ENCODE data around the gene COMT. TPM values are rescaled to one million over a fixed set of nuclear protein-coding genes. Genes with fewer than 3 reads are reported as not detected.

The COMT gene
- polyA plus RNA-seq, 2 donors: 178 to 218 TPM

DNA sequence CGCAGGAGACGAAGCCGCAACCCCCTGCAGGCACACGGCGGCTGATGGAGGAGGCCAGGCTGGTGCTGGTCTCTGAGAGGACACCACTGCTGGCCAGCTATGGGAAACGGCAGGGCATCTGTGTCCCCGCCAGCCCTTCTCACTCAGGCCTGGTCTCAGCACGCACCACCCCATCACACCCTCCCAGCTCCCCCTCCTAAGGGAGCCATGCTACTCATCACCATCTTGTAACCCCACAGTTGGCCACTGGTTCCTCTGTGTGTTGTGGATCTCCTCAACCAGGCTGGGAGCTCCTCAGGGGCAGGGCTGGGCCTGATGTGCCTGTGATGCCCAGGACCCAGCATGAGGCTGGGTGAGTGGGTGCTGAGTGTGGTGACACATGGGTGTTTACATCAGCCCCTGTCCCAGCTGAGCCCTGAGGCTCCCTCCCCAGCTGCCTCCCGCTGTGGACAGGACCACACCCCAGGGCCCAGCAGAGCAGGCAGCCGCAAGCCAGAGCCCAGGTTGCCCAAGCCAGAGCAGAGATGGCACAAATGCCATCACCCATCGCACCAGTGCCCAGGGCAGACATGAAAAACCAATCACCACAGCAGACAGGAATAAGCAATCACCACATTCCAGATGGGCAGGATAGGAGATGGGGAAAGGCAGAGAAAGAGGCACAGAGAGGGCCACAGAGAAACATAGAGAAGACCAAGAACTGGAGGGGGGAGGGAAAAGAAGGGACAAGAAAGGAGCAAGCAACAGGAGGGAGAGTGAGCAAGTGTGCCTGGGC lies 66.8 kb downstream of the COMT start:
- Histone ChIP-seq H3K4me1 (ENCODE audit: control insufficient read depth in 2 of 2, insufficient read depth in 2 of 2, low read length in 1 of 2) (peaks cover 0 to 8% of the 10 kb centered on the region in 2 donors), H3K27ac (ENCODE audit: low read depth in 2 of 2, low read length in 1 of 2) (no peak overlapping the region), H3K4me3 (ENCODE audit: low read depth in 1 of 2, low read length in 2 of 2) (no peak overlapping the region), H3K36me3 (ENCODE audit: control insufficient read depth in 2 of 2, insufficient read depth in 2 of 2, low read length in 1 of 2) (no peaks in the 10 kb centered on the region), H3K9me3 (ENCODE audit: control insufficient read depth in 2 of 2, insufficient read depth in 1 of 2, low read depth in 1 of 2, low read length in 1 of 2) (no peaks in the 10 kb centered on the region), H3K27me3 (ENCODE audit: control insufficient read depth in 1 of 2, insufficient read depth in 2 of 2, low read length in 2 of 2) (no peaks in the 10 kb centered on the region)
- 88 to 93% methylated on average over 11 of the region's 11 CpGs for WGBS, 2 donors

DNA sequence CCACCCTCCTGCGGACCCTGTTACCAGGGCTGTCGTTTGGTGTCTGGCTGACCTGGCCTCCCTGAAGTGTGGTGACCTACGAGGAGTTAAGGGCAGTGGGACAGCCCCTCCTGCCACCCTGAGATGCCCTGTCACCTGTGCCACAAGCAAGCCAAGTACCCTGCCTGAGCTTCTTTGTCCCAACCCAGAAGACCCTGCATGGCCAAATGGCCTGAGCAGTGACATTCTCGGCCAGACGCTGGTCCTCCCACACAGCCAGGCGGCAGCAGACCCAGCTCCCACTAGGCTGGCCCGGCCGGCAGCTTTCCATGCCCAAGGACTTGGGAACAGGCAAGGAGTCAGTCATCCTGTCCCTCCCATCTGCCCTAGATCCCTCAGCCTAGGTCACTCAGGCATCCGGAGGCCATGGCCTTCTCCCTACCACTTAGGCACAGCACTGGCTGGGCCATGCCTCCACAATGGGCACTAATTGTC lies 67.5 kb downstream of the COMT start:
- WGBS, 2 donors: 90 to 95% methylated on average over 9 of the region's 9 CpGs
- Histone ChIP-seq H3K9me3 (ENCODE audit: control insufficient read depth in 2 of 2, insufficient read depth in 1 of 2, low read depth in 1 of 2, low read length in 1 of 2) (no peaks in the 10 kb centered on the region), H3K27me3 (ENCODE audit: control insufficient read depth in 1 of 2, insufficient read depth in 2 of 2, low read length in 2 of 2) (no peaks in the 10 kb centered on the region)

DNA sequence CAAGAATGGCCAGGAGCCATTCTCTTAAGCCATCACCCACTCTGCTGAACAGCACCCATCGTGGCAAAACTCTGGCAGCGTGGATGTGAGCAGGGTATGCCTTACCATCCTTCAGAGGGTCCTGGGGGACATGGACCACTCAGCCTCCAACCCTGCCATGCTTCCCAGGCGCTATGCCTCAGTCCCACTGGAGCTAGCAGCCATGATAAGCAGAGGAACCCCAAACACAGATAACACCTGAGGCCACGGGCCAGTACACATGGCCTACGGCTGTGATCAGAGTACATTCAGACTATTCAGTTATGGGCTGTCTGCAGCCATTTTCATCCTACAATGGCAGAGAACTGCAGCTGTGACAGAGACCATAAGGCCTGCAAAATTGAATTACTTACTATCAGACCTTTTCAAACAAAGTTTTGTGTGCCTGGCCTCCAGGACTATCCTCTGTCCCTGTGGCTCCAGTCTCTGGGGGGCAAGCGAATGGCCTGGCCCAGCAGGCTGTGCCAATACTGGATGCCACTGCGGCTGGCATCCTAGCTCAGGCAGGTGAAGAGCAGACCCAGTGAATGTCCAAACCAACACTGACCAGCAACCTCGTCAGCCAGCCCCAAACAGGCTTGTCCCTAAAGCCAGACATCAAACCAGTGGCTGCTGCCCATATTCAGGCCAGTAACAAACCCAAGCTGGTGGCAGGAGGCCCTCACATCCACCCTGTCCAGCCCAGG lies 68.2 kb downstream of the COMT start:
- Histone ChIP-seq H3K27ac (ENCODE audit: low read depth in 2 of 2, low read length in 1 of 2) (no peak overlapping the region), H3K4me1 (ENCODE audit: control insufficient read depth in 2 of 2, insufficient read depth in 2 of 2, low read length in 1 of 2) (peaks cover 0 to 8% of the 10 kb centered on the region in 2 donors), H3K9me3 (ENCODE audit: control insufficient read depth in 2 of 2, insufficient read depth in 1 of 2, low read depth in 1 of 2, low read length in 1 of 2) (no peaks in the 10 kb centered on the region), H3K27me3 (ENCODE audit: control insufficient read depth in 1 of 2, insufficient read depth in 2 of 2, low read length in 2 of 2) (no peaks in the 10 kb centered on the region), H3K36me3 (ENCODE audit: control insufficient read depth in 2 of 2, insufficient read depth in 2 of 2, low read length in 1 of 2) (no peaks in the 10 kb centered on the region), H3K4me3 (ENCODE audit: low read depth in 1 of 2, low read length in 2 of 2) (no peak overlapping the region)
- 93 to 95% methylated on average over 8 of the region's 8 CpGs for WGBS, 2 donors

More for the DNA sequence above, 67.5 kb downstream of the COMT start:
- Histone ChIP-seq H3K4me1 (ENCODE audit: control insufficient read depth in 2 of 2, insufficient read depth in 2 of 2, low read length in 1 of 2) (peaks cover 0 to 8% of the 10 kb centered on the region in 2 donors), H3K4me3 (ENCODE audit: low read depth in 1 of 2, low read length in 2 of 2) (no peak overlapping the region), H3K27ac (ENCODE audit: low read depth in 2 of 2, low read length in 1 of 2) (no peak overlapping the region), H3K36me3 (ENCODE audit: control insufficient read depth in 2 of 2, insufficient read depth in 2 of 2, low read length in 1 of 2) (no peaks in the 10 kb centered on the region)

DNA sequence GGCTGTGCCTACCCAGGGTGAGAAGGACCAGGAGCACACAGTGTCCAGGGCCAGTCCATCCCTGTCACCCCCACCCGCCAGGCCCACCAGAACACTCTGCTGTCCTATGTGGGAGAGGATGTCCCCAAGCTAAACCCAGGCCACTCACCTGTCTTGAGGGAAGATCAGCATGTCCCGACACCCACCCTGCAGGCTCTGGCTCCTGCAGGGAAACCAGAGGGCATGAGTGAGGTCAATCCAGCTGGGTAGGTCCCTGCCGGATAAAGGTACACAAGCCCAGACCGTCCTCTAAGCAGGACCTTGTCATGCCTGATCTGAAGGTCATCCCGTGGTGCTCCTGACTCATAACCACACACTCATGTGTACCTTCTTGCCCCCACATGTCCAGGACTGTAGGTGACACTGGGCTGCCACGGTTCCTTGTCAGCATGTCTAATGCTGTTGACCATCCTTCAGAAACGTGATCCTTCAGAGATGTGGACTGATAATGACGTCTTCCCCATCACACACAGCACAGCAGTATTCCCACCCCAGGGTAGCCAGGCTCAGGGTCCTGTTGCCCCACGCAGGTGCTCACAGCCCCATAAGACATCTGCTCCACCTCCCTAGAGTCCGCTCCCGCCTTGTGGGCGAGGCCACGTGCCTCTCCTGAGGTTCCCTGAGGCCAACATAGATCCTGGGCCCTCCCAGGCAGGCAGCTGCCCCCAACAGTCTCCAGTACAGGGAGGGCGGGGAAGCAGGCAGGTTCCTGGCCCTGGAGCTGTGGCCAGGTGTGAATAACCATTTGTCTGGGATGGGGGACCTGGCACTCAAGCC lies 68.9 kb downstream of the COMT start:
- WGBS, 2 donors: 68 to 74% methylated on average over 14 of the region's 14 CpGs
- Histone ChIP-seq H3K36me3 (ENCODE audit: control insufficient read depth in 2 of 2, insufficient read depth in 2 of 2, low read length in 1 of 2) (no peaks in the 10 kb centered on the region), H3K4me3 (ENCODE audit: low read depth in 1 of 2, low read length in 2 of 2) (no peak overlapping the region)

DNA sequence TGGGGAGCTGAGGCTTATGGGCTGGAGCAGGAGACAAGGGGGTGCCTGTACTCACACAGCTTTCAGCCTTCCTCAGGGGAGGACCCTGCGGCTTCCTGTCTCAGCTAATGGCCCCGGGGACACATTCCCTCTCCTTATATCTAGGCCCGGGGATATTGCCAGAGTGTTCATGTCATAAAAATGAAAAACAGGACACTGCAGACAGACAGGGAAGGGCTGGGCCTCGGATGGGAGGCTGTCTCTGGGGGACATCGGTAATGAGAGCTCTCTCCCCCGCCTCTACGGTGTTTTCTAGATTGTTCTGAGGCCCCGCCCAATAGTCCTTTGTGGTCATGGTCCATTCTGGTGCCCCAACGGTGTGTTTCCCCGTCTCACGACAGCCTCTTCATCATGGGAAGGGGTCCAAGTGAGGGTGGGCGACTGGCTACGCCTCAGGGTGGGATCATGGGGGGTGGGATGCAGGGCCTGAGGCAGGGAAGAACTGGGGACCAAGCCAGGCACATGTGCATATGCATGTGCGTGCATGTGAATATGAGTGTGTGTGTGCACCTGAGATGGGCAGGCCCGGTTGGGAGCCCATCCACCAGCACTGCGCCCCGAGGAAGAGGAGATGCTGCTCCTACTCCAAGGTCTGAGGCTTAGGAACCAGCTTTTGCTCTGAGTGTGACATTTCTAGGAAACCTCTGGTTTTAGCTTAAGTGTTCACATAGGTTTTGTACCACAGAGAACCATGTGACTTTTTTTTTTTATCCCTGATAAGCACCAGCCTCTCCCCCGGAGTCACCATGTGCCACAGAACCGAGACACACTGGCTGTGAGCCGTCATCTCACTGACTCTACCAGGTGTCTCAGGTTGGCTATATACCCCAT lies 69.8 kb downstream of the COMT start:
- H3K4me3 ChIP-seq (ENCODE audit: low read depth in 1 of 2, low read length in 2 of 2): no peak overlapping the region
- 79 to 81% methylated on average over 20 of the region's 20 CpGs for WGBS, 2 donors
- H3K36me3 ChIP-seq (ENCODE audit: control insufficient read depth in 2 of 2, insufficient read depth in 2 of 2, low read length in 1 of 2): no peaks in the 10 kb centered on the region
- no peaks in the 10 kb centered on the region for H3K27me3 ChIP-seq (ENCODE audit: control insufficient read depth in 1 of 2, insufficient read depth in 2 of 2, low read length in 2 of 2)
- no peaks in the 10 kb centered on the region for H3K9me3 ChIP-seq (ENCODE audit: control insufficient read depth in 2 of 2, insufficient read depth in 1 of 2, low read depth in 1 of 2, low read length in 1 of 2)
- H3K4me1 ChIP-seq (ENCODE audit: control insufficient read depth in 2 of 2, insufficient read depth in 2 of 2, low read length in 1 of 2): peaks cover 0 to 8% of the 10 kb centered on the region in 2 donors
- no peak overlapping the region for H3K27ac ChIP-seq (ENCODE audit: low read depth in 2 of 2, low read length in 1 of 2)

More for the DNA sequence above, 68.9 kb downstream of the COMT start:
- Histone ChIP-seq H3K27me3 (ENCODE audit: control insufficient read depth in 1 of 2, insufficient read depth in 2 of 2, low read length in 2 of 2) (no peaks in the 10 kb centered on the region), H3K9me3 (ENCODE audit: control insufficient read depth in 2 of 2, insufficient read depth in 1 of 2, low read depth in 1 of 2, low read length in 1 of 2) (no peaks in the 10 kb centered on the region), H3K27ac (ENCODE audit: low read depth in 2 of 2, low read length in 1 of 2) (no peak overlapping the region), H3K4me1 (ENCODE audit: control insufficient read depth in 2 of 2, insufficient read depth in 2 of 2, low read length in 1 of 2) (peaks cover 0 to 8% of the 10 kb centered on the region in 2 donors)

GRCh38 chr22:20011993-20012740 lies 70.6 kb downstream of the COMT start:
- H3K27ac ChIP-seq (ENCODE audit: low read depth in 2 of 2, low read length in 1 of 2): no peak overlapping the region
- H3K36me3 ChIP-seq (ENCODE audit: control insufficient read depth in 2 of 2, insufficient read depth in 2 of 2, low read length in 1 of 2): no peaks in the 10 kb centered on the region
- H3K4me3 ChIP-seq (ENCODE audit: low read depth in 1 of 2, low read length in 2 of 2): no peak overlapping the region
- 92 to 96% methylated on average over 7 of the region's 7 CpGs for WGBS, 2 donors
- H3K4me1 ChIP-seq (ENCODE audit: control insufficient read depth in 2 of 2, insufficient read depth in 2 of 2, low read length in 1 of 2): peaks cover 0 to 10% of the 10 kb centered on the region in 2 donors
- H3K27me3 ChIP-seq (ENCODE audit: control insufficient read depth in 1 of 2, insufficient read depth in 2 of 2, low read length in 2 of 2): no peaks in the 10 kb centered on the region
- H3K9me3 ChIP-seq (ENCODE audit: control insufficient read depth in 2 of 2, insufficient read depth in 1 of 2, low read depth in 1 of 2, low read length in 1 of 2): no peaks in the 10 kb centered on the region

DNA sequence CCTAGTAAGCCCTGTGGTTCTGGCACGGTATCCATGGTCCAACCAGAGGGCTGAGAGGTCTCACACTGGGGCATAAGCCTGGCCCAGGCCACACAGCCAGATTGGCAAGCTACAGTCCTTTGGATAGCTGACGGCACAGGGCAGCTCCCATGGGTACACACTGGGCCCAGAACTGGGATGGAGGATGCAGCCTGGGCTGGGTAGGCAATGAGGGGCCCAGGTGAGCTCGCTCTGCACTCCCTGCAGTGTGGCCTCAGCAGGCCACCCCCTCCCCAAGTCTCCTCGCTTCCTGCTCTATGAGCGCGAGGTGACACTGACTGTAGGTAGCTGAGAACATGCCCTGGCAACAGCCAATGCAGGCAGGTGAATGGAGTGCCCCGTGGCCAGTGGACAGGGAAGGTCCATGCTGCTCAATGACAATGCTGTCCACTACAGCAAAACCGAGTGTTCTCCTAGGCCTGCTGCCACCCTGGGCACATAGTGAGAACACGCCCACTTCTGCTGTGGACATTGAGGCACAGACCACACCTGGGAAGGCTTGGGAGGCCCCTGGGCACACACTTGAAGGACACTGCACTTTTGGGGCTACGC lies 71.3 kb downstream of the COMT start:
- Histone ChIP-seq H3K27ac (ENCODE audit: low read depth in 2 of 2, low read length in 1 of 2) (no peak overlapping the region), H3K4me1 (ENCODE audit: control insufficient read depth in 2 of 2, insufficient read depth in 2 of 2, low read length in 1 of 2) (peaks cover 0 to 12% of the 10 kb centered on the region in 2 donors), H3K4me3 (ENCODE audit: low read depth in 1 of 2, low read length in 2 of 2) (no peak overlapping the region), H3K9me3 (ENCODE audit: control insufficient read depth in 2 of 2, insufficient read depth in 1 of 2, low read depth in 1 of 2, low read length in 1 of 2) (no peaks in the 10 kb centered on the region), H3K36me3 (ENCODE audit: control insufficient read depth in 2 of 2, insufficient read depth in 2 of 2, low read length in 1 of 2) (no peaks in the 10 kb centered on the region), H3K27me3 (ENCODE audit: control insufficient read depth in 1 of 2, insufficient read depth in 2 of 2, low read length in 2 of 2) (no peaks in the 10 kb centered on the region)
- 89 to 90% methylated on average over 10 of the region's 10 CpGs for WGBS, 2 donors

DNA sequence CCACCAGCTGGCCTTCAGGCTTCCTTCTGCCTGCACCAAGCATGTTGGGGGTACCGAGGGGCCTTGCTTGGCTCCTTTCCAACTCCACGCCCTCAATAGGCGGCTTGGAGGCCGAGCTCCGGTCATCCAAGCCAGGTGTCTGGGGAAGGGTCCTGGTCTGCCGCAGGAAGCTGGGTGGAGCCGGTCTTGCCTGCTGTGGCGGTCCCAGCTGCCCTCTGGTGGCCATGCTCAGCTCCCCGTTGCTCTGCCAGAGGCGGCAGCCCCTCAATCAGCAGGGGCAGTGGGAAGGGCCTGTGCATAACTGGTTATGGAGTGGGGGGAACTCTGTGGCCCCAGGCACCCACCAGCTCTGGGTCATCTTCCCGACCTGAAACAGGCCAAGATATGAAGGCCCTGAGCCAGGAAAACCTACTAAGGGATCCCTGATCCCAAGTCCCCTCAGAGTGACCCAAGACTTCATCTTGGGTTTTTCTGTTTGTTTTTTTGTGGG lies 71.9 kb downstream of the COMT start:
- WGBS, 2 donors: 31 to 36% methylated on average over 11 of the region's 11 CpGs
- H3K4me1 ChIP-seq (ENCODE audit: control insufficient read depth in 2 of 2, insufficient read depth in 2 of 2, low read length in 1 of 2): peaks cover 0 to 12% of the 10 kb centered on the region in 2 donors

More for the DNA sequence above, 71.9 kb downstream of the COMT start:
- H3K4me3 ChIP-seq (ENCODE audit: low read depth in 1 of 2, low read length in 2 of 2): no peak overlapping the region
- H3K36me3 ChIP-seq (ENCODE audit: control insufficient read depth in 2 of 2, insufficient read depth in 2 of 2, low read length in 1 of 2): no peaks in the 10 kb centered on the region
- H3K27ac ChIP-seq (ENCODE audit: low read depth in 2 of 2, low read length in 1 of 2): no peak overlapping the region
- H3K27me3 ChIP-seq (ENCODE audit: control insufficient read depth in 1 of 2, insufficient read depth in 2 of 2, low read length in 2 of 2): no peaks in the 10 kb centered on the region
- H3K9me3 ChIP-seq (ENCODE audit: control insufficient read depth in 2 of 2, insufficient read depth in 1 of 2, low read depth in 1 of 2, low read length in 1 of 2): no peaks in the 10 kb centered on the region
